ENCODE measurements around the gene DELE1.

DELE1 gene

GRCh38 chr5:141928051-141928450, 4.4 kb downstream of the DELE1 start:
- no peak for DNase-seq

- DNase-seq = no peak
Measured at GRCh38 chr5:141929398-141930058, 5.9 kb downstream of the DELE1 start.

- no peak for DNase-seq
Measured at GRCh38 chr5:141931694-141932093, 8.0 kb downstream of the DELE1 start.

GRCh38 chr5:141933151-141933550, 9.5 kb downstream of the DELE1 start:
- no peak for DNase-seq

- no peak for DNase-seq
Measured at GRCh38 chr5:141934099-141934844, 10.6 kb downstream of the DELE1 start.

- DNase-seq = no peak
Measured at GRCh38 chr5:141935538-141935937, 11.9 kb downstream of the DELE1 start.

- no peak for DNase-seq
Measured at GRCh38 chr5:141940695-141941271, 17.1 kb downstream of the DELE1 start.

- peak; percentile 29 for DNase-seq
Measured at GRCh38 chr5:141941307-141941706, 17.6 kb downstream of the DELE1 start.

GRCh38 chr5:141941779-141942178, 18.1 kb downstream of the DELE1 start:
- DNase-seq = no peak

GRCh38 chr5:141942185-141942857, 18.6 kb downstream of the DELE1 start:
- DNase-seq = no peak

- no peak for DNase-seq
Measured at GRCh38 chr5:141944076-141944475, 20.4 kb downstream of the DELE1 start.

- no peak for DNase-seq
Measured at GRCh38 chr5:141945511-141946051, 21.9 kb downstream of the DELE1 start.

GRCh38 chr5:141947316-141947715, 23.6 kb downstream of the DELE1 start:
- DNase-seq = no peak

GRCh38 chr5:141948812-141949211, 25.1 kb downstream of the DELE1 start:
- DNase-seq = no peak

GRCh38 chr5:141949511-141949910, 25.8 kb downstream of the DELE1 start:
- no peak for DNase-seq

GRCh38 chr5:141950207-141951005, 26.7 kb downstream of the DELE1 start:
- no peak for DNase-seq

- DNase-seq = no peak
Measured at GRCh38 chr5:141951332-141951781, 27.7 kb downstream of the DELE1 start.

- no peak for DNase-seq
Measured at GRCh38 chr5:141952020-141952419, 28.3 kb downstream of the DELE1 start.

GRCh38 chr5:141954194-141954593, 30.5 kb downstream of the DELE1 start:
- no peak for DNase-seq

GRCh38 chr5:141957367-141957996, 33.8 kb downstream of the DELE1 start:
- no peak for DNase-seq

- no peak for DNase-seq
Measured at GRCh38 chr5:141958113-141958512, 34.4 kb downstream of the DELE1 start, which contains the start of gene PCDH12. Gene PCDH12 (minus strand): TSS chr5:141958202. CDS start chr5:141957851, 351 bp downstream.
